ENCODE measurements around the gene DCP1B.

- TF ChIP-seq EP300 (IDR thresholded peaks at IDR 0.05) (no peak), FOSL2 (IDR thresholded peaks at IDR 0.05) (no peak), FOSL2 (CRISPR knock-in tag; IDR thresholded peaks at IDR 0.05) (no peak), SREBF2 (IDR thresholded peaks at IDR 0.05) (no peak), HOXA7 (CRISPR knock-in tag; IDR thresholded peaks at IDR 0.05) (no peak), KDM5A (IDR thresholded peaks at IDR 0.05) (no peak), RFX5 (IDR thresholded peaks at IDR 0.05) (no peak), HOXB5 (CRISPR knock-in tag; IDR thresholded peaks at IDR 0.05) (no peak), MAFK (IDR thresholded peaks at IDR 0.05; ENCODE audit: partially characterized antibody) (no peak), RAD21 (conservative IDR thresholded peaks at IDR 0.05 in 1 of 2, IDR thresholded peaks at IDR 0.05 in 1 of 2) (no peak), POLR2A (IDR thresholded peaks at IDR 0.05; ENCODE audit: low read length) (no peak)
Observed at GRCh38 chr12:1966561-1967226, 37.6 kb downstream of the DCP1B start.
